22Rv1 (cell line): Measurements from ENCODE around the gene VMP1.
"Not testable (repeated sequence)": the region's sequence is repeated elsewhere in the genome, so short reads cannot be mapped to it uniquely, and the experiment has no call there.

Source experiments
- H3K27ac ChIP-seq: fragments of 450-650 bp; 2 replicates; pipeline ENCODE4 v1.5.1; 2017
- ZFX ChIP-seq: fragments of 450-650 bp; IDR thresholded peaks from 2 replicates; pipeline ENCODE4 v1.6.1; 2017; ENCODE audit warnings: antibody characterized with exemption, borderline replicate concordance
- TF ChIP-seq, protein P1 (sequence below): fragments of 450-650 bp; IDR thresholded peaks from 2 replicates; pipeline ENCODE4 v1.5.1; 2017; ENCODE audit warnings: mild to moderate bottlenecking

Gene VMP1

DNA sequence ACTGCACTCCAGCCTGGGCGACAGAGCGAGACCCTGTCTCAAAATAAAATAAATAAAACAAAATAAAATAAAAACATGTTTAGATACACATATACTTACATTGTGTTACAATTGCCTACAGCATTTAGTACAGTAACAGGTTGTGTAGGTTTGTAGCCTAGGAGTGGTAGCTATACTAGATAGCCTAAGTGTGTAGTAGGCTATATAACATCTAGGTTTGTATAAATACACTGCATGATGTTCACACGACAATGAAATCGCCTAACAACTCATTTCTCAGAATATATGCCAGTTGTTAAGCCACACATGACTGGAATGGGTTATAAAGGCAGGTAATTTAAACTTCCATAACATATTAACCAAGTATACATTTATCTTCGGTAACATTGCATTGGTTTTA is 94.7 kb downstream of the VMP1 start:
- 0 out of 2 replicates have a peak overlapping the region, but pooled peaks have one; percentile 35 for H3K27ac ChIP-seq
- TF ChIP-seq, protein P1, sequence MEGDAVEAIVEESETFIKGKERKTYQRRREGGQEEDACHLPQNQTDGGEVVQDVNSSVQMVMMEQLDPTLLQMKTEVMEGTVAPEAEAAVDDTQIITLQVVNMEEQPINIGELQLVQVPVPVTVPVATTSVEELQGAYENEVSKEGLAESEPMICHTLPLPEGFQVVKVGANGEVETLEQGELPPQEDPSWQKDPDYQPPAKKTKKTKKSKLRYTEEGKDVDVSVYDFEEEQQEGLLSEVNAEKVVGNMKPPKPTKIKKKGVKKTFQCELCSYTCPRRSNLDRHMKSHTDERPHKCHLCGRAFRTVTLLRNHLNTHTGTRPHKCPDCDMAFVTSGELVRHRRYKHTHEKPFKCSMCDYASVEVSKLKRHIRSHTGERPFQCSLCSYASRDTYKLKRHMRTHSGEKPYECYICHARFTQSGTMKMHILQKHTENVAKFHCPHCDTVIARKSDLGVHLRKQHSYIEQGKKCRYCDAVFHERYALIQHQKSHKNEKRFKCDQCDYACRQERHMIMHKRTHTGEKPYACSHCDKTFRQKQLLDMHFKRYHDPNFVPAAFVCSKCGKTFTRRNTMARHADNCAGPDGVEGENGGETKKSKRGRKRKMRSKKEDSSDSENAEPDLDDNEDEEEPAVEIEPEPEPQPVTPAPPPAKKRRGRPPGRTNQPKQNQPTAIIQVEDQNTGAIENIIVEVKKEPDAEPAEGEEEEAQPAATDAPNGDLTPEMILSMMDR: no peak
- no peak for TF ChIP-seq ZFX

- no peak for TF ChIP-seq ZFX
- TF ChIP-seq, protein P1: no peak
- H3K27ac ChIP-seq: no peak overlapping the region
Observed at GRCh38 chr17:59804901-59805465, 97.5 kb downstream of the VMP1 start.

GRCh38 chr17:59806322-59806721 is 98.9 kb downstream of the VMP1 start:
- not testable (repeated sequence) for H3K27ac ChIP-seq

DNA sequence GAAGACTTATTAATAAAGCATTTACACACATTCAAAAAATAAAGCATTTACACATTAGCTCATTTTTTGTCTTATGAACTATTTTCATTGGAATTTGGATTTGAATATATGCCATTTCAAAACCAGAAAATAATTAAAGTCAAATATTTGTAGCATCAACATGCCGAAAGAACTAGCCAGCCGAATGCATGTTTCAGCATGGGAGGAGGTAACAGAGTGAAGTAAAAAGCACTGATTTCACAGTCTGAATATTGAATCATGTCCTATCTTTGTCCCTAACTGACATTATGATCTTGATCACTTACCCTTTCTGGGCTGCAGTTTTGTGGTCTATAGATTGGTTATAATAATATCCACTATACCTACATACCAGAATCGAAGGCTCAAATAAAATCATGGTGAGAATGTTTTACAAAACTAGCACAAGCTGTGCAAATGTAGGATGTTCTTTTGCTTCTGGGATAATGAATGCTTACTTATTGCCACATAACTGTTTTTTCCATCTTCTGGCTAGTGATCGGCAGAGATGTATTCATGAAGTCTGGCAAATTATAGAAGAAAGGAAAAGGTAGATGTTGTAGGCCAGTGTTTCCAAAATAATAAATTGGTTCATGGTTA is 100.5 kb downstream of the VMP1 start:
- no peak overlapping the region for H3K27ac ChIP-seq
- TF ChIP-seq, protein P1: no peak
- TF ChIP-seq ZFX: no peak

DNA sequence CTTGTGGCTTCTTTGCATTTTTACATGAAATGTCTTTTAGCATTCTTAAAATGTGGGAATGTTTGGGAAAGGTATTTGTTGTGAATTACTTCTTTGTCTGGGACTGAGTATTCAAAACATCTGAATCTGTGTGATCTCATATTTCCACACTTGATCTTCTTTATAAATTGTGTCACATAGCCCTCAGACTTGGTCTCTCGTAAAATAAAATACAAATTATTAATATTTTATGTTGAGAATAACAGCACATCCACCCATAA is 103.4 kb downstream of the VMP1 start:
- no peak overlapping the region for H3K27ac ChIP-seq
- TF ChIP-seq, protein P1: no peak

DNA sequence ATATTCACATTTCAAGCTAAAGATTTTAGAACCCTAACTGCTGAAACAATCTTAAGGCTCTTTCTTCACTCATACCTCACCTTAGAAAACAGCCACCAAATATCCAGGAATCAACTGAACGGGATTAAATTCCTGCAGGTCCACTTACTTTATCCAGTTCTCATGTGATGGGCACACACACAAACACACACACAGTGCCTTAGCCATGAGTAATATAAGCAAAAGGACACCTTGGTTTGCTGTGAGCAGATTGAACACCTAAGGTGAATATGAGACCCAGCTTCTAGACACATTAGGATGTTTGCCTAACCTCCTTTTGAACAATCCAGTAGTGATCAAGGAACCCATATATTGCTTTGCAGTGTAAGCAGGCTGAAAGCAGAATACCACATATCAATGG is 103.8 kb downstream of the VMP1 start:
- H3K27ac ChIP-seq: no peak overlapping the region
- TF ChIP-seq, protein P1: no peak
- TF ChIP-seq ZFX: no peak

DNA sequence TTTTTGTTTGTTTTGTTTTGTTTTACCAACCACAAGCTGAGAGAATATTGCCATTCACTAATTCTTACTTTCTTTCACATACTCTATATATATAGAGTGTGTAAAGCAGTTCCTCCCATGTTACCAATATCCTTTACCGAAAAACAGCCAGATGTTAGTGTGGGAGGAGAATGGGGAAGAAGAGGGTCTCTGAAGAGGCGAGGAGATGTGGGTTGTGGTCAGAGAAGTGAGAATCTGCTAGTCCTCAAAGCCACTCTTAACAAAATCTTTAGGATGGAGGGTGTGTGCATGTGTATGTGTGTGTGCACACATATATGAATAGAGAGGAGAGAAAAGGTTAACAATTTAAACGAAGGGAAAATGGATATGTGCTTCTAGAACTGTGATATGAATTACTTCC is 104.7 kb downstream of the VMP1 start:
- TF ChIP-seq ZFX: no peak
- TF ChIP-seq, protein P1: no peak
- H3K27ac ChIP-seq: no peak overlapping the region

- no peak overlapping the region for H3K27ac ChIP-seq
- no peak for TF ChIP-seq ZFX
- TF ChIP-seq, protein P1: no peak
Observed at GRCh38 chr17:59814276-59814675, 106.8 kb downstream of the VMP1 start.
